ENCODE measurements around the gene LNX1. TPM values are rescaled to one million over a fixed set of nuclear protein-coding genes. Genes with fewer than 3 reads are reported as not detected.

Gene LNX1
- total RNA-seq, 1 donor from 2014 or later = 5.4 TPM

DNA sequence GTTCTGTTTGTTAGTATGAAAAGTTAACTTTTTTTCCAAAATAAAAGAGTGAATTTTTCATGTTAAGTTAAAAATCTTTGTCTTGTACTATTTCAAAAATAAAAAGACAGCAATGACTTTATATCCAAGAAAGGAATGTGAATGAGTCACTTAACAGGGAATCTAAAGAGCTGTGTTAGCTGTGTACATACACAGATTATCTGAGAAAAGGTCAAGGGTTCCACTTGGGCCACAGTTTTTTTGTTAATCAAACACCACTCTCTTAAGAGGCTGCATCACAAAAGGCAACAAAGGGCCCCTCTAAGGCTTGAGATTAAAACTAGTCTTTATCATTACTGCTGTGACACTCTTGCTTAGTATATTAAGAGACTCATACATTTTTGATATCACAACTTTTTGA is 131.7 kb downstream of the LNX1 start:
- Histone ChIP-seq H3K9me3 (no peaks in the 10 kb centered on the region), H3K4me1 (no peaks in the 10 kb centered on the region), H3K27me3 (ENCODE audit: low read depth) (no peaks in the 10 kb centered on the region), H3K4me3 (no peak overlapping the region), H3K27ac (no peak overlapping the region), H3K36me3 (peaks cover 70% of the 10 kb centered on the region)
- intact Hi-C loops (cut with DNase I) = no loop called here
- ATAC-seq (peak; percentile 56 to 94), DNase-seq (no peak)
- no peak for TF ChIP-seq CTCF (IDR thresholded peaks at IDR 0.05)

DNA sequence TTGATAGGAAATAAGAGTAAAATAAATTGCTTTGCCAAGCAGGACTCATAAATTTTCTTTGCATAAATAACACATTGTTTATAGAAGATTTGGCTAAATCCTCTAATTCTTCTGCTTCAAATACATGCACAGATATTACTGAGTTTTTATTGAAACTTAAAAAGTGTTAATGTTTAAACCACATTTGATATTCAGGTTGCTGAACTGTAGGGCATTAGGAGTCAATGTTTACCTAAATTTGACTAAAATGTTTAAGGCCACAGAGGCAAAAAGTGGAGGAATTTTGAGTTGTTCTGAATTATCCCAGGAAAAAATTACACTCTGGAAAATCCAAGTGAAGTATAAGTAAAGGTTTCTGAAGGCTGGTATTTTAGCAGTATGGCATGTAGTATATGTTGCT is 135.1 kb downstream of the LNX1 start:
- H3K27me3 ChIP-seq (ENCODE audit: low read depth) = no peaks in the 10 kb centered on the region
- TF ChIP-seq CTCF (IDR thresholded peaks at IDR 0.05) = no peak
- H3K9me3 ChIP-seq = no peaks in the 10 kb centered on the region
- no peak overlapping the region for H3K4me3 ChIP-seq
- H3K4me1 ChIP-seq = no peaks in the 10 kb centered on the region
- H3K27ac ChIP-seq = no peak overlapping the region
- DNase-seq (no peak), ATAC-seq (no peak)
- H3K36me3 ChIP-seq = peaks cover 88% of the 10 kb centered on the region
- intact Hi-C loops (cut with DNase I) = no loop called here

DNA sequence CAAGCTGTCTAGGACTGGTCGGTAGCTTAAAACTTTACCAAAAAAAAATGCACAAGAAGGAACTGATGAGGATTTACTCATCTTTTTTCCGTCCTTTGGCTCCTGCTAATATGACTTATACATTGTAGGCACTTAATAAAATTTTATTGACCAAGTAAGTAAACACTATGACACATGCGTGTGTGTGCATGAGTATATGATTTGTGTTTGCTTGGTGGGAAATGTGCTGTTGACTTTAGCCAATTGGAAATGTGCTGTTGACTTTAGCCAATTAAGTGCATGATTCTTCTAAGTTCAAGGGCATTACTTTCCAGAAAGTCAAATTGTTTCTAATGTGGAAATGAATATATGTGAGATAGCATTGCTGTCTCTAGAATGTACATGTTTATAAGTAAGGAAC is 135.5 kb downstream of the LNX1 start:
- H3K36me3 ChIP-seq = peaks cover 85% of the 10 kb centered on the region
- no peak overlapping the region for H3K27ac ChIP-seq
- H3K9me3 ChIP-seq = no peaks in the 10 kb centered on the region
- no peak for ATAC-seq
- intact Hi-C loops (cut with DNase I) = no loop called here
- TF ChIP-seq CTCF (IDR thresholded peaks at IDR 0.05) = no peak
- H3K4me1 ChIP-seq = no peaks in the 10 kb centered on the region
- DNase-seq = no peak
- no peaks in the 10 kb centered on the region for H3K27me3 ChIP-seq (ENCODE audit: low read depth)
- H3K4me3 ChIP-seq = no peak overlapping the region

GRCh38 chr4:53453385-53453784 is 137.9 kb downstream of the LNX1 start:
- no peak for ATAC-seq

DNA sequence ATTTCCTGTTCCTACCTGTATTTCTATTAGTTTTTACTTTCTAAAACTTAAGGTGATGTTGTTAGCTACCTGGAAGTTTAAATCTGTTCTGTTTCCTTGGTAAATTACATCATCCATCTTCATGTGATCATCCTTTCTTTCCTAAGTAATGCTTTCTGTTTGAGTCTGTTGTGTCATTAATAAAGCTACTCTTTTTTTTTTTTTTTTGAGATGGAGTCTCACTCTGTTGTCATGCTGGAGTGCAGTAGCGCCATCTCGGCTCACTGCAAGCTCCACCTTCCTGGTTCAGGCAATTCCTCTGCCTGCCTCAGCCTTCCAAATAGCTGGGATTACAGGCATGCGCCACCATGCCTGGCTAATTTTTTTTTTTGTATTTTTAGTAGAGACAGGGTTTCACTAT is 140.5 kb downstream of the LNX1 start:
- no peaks in the 10 kb centered on the region for H3K4me1 ChIP-seq
- H3K4me3 ChIP-seq = no peak overlapping the region
- intact Hi-C loops (cut with DNase I) = no loop called here
- H3K36me3 ChIP-seq = peaks cover 57% of the 10 kb centered on the region
- no peaks in the 10 kb centered on the region for H3K9me3 ChIP-seq
- no peaks in the 10 kb centered on the region for H3K27me3 ChIP-seq (ENCODE audit: low read depth)
- no peak overlapping the region for H3K27ac ChIP-seq
- DNase-seq (no peak), ATAC-seq (no peak)
- TF ChIP-seq CTCF (IDR thresholded peaks at IDR 0.05) = no peak

More at GRCh38 chr4:53453385-53453784, 137.9 kb downstream of the LNX1 start:
- H3K4me1 ChIP-seq = no peaks in the 10 kb centered on the region
- TF ChIP-seq CTCF (IDR thresholded peaks at IDR 0.05) = no peak
- H3K9me3 ChIP-seq = no peaks in the 10 kb centered on the region
- H3K4me3 ChIP-seq = no peak overlapping the region
- no peak for DNase-seq
- intact Hi-C loops (cut with DNase I) = no loop called here
- no peak overlapping the region for H3K27ac ChIP-seq
- H3K27me3 ChIP-seq (ENCODE audit: low read depth) = no peaks in the 10 kb centered on the region
- H3K36me3 ChIP-seq = peaks cover 68% of the 10 kb centered on the region

- Histone ChIP-seq H3K9me3 (no peaks in the 10 kb centered on the region), H3K4me3 (no peak overlapping the region), H3K27ac (no peak overlapping the region), H3K36me3 (peaks cover 47% of the 10 kb centered on the region), H3K4me1 (no peaks in the 10 kb centered on the region), H3K27me3 (ENCODE audit: low read depth) (no peaks in the 10 kb centered on the region)
- no peak for TF ChIP-seq CTCF (IDR thresholded peaks at IDR 0.05)
- intact Hi-C loops (cut with DNase I) = no loop called here
- ATAC-seq (no peak), DNase-seq (no peak)
Observed at GRCh38 chr4:53444954-53445353, 146.3 kb downstream of the LNX1 start.

All from lower lobe of right lung (tissue), 2 donors.